Hepatocyte (in vitro differentiated cells): ENCODE data around the gene MICAL3. TPM values are rescaled to one million over a fixed set of nuclear protein-coding genes. Genes with fewer than 3 reads are reported as not detected.

ENCODE experiments used
- DNase-seq: peaks from one replicate; pipeline ENCODE4 v3.0.0-alpha.2; 2016; ENCODE audit warnings: low spot score
- H2AFZ ChIP-seq: fragments of 200-600 bp; sonication (generic); 2 replicates; pipeline ENCODE4 v1.6.0; 2016; ENCODE audit warnings: antibody characterized with exemption, mild to moderate bottlenecking
- H3K27ac ChIP-seq: fragments of 200-600 bp; sonication (generic); 2 replicates; pipeline ENCODE4 v1.5.1; 2016; ENCODE audit warnings: mild to moderate bottlenecking
- H3K27me3 ChIP-seq: fragments of 200-600 bp; sonication (generic); 2 replicates; pipeline ENCODE4 v1.6.1; 2016
- H3K36me3 ChIP-seq: fragments of 200-600 bp; sonication (generic); replicated peaks from 2 replicates; pipeline ENCODE4 v1.5.1; 2016; ENCODE audit warnings: low read depth; ENCODE audit not compliant: insufficient read depth
- H3K4me1 ChIP-seq: fragments of 200-600 bp; sonication (generic); 2 replicates; pipeline ENCODE4 v1.5.1; 2016; ENCODE audit warnings: mild to moderate bottlenecking, moderate library complexity; ENCODE audit not compliant: insufficient read depth
- H3K4me2 ChIP-seq: fragments of 200-600 bp; sonication (generic); 2 replicates; pipeline ENCODE4 v1.6.0; 2016
- H3K4me3 ChIP-seq: fragments of 200-600 bp; sonication (generic); 2 replicates; pipeline ENCODE4 v1.5.1; 2016; ENCODE audit warnings: mild to moderate bottlenecking
- H3K79me2 ChIP-seq: fragments of 200-600 bp; sonication (generic); 2 replicates; pipeline ENCODE4 v1.6.0; 2017; ENCODE audit warnings: mild to moderate bottlenecking
- H3K9me2 ChIP-seq: fragments of 200-600 bp; sonication (generic); replicated peaks from 2 replicates; pipeline ENCODE4 v1.6.0; 2017; ENCODE audit warnings: mild to moderate bottlenecking; ENCODE audit not compliant: insufficient read depth
- H3K9me3 ChIP-seq: fragments of 200-600 bp; sonication (generic); 2 replicates; pipeline ENCODE4 v1.5.1; 2016; ENCODE audit warnings: low read depth, mild to moderate bottlenecking
- H4K20me1 ChIP-seq: fragments of 200-600 bp; sonication (generic); 2 replicates; pipeline ENCODE4 v1.6.0; 2016; ENCODE audit warnings: mild to moderate bottlenecking; ENCODE audit not compliant: insufficient read depth, poor library complexity, severe bottlenecking
- CTCF ChIP-seq: fragments of 200-600 bp; sonication (generic); IDR thresholded peaks from 2 replicates; pipeline ENCODE4 v1.5.1; 2016; ENCODE audit warnings: antibody characterized with exemption, mild to moderate bottlenecking; ENCODE audit not compliant: poor library complexity
- EZH2 ChIP-seq: fragments of 200-600 bp; sonication (generic); IDR thresholded peaks from 2 replicates; pipeline ENCODE4 v1.6.1; 2016; ENCODE audit warnings: antibody characterized with exemption, mild to moderate bottlenecking, borderline replicate concordance
- EZH2phosphoT487 ChIP-seq: fragments of 200-600 bp; sonication (generic); IDR thresholded peaks from one replicate; pipeline ENCODE4 v1.6.1; 2018; ENCODE audit warnings: antibody characterized with exemption, mild to moderate bottlenecking, low read depth, moderate library complexity; ENCODE audit not compliant: unreplicated experiment, severe bottlenecking
- WGBS: methylation state at CpG from one replicate; pipeline ENCODE4 v1.1.6; 2016; ENCODE audit warnings: low lambda C conversion rate; ENCODE audit errors: missing lambda C conversion rate; 5-methylcytosine and 5-hydroxymethylcytosine counted together
- polyA plus RNA-seq: library from polyadenylated mRNA; unstranded; fragments of >200 nt; fragmentation: Nextera tagmentation; extraction: Ambion mirVana; gene quantifications from 2 replicates; pipeline ENCODE4 v1.2.1, GENCODE V29; 2016
- total RNA-seq: library from RNA; depleted of rRNA; stranded (reverse); fragments of >200 nt; gene quantifications from 2 replicates; pipeline ENCODE4 v1.2.3, GENCODE V29; 2014

The MICAL3 gene
- total and polyA plus RNA-seq, 2 experiments from 2014 or later, result 4.6 to 22.7 TPM

- Histone ChIP-seq H2AFZ (no peak overlapping the region), H3K9me3 (no peaks in the 10 kb centered on the region), H3K36me3 (no peaks in the 10 kb centered on the region), H3K27me3 (no peaks in the 10 kb centered on the region), H3K4me2 (no peak overlapping the region), H3K9me2 (no peaks in the 10 kb centered on the region), H3K4me1 (no peaks in the 10 kb centered on the region), H3K4me3 (no peak overlapping the region), H3K79me2 (peaks cover 75% of the 10 kb centered on the region), H4K20me1 (peaks cover 15% of the 10 kb centered on the region), H3K27ac (no peak overlapping the region)
- 95% methylated on average over 16 of the region's 18 CpGs for WGBS
- DNase-seq, result no peak
- TF ChIP-seq EZH2phosphoT487 (no peak), EZH2 (no peak), CTCF (no peak)
Measured at GRCh38 chr22:17930455-17931313, 93.7 kb downstream of the MICAL3 start.

- Histone ChIP-seq H2AFZ (no peak overlapping the region), H3K79me2 (peaks cover 80% of the 10 kb centered on the region), H3K4me3 (no peak overlapping the region), H3K9me2 (no peaks in the 10 kb centered on the region), H3K27ac (no peak overlapping the region), H3K9me3 (no peaks in the 10 kb centered on the region), H4K20me1 (peaks cover 15% of the 10 kb centered on the region), H3K4me2 (no peak overlapping the region), H3K36me3 (no peaks in the 10 kb centered on the region), H3K27me3 (no peaks in the 10 kb centered on the region), H3K4me1 (no peaks in the 10 kb centered on the region)
- WGBS, result 92% methylated on average over 7 of the region's 7 CpGs
- no peak for DNase-seq
- TF ChIP-seq CTCF (no peak), EZH2 (no peak), EZH2phosphoT487 (no peak)
Measured at GRCh38 chr22:17929909-17930308, 94.5 kb downstream of the MICAL3 start.

GRCh38 chr22:17928391-17928790, 96.0 kb downstream of the MICAL3 start:
- H2AFZ ChIP-seq, result no peak overlapping the region
- 94% methylated on average over 6 of the region's 7 CpGs for WGBS
- no peak overlapping the region for H3K4me3 ChIP-seq
- H3K36me3 ChIP-seq, result no peaks in the 10 kb centered on the region
- TF ChIP-seq EZH2phosphoT487, result no peak
- TF ChIP-seq CTCF, result no peak
- no peak for TF ChIP-seq EZH2
- no peaks in the 10 kb centered on the region for H3K9me2 ChIP-seq
- H3K27me3 ChIP-seq, result no peaks in the 10 kb centered on the region
- no peak overlapping the region for H3K4me2 ChIP-seq
- H3K79me2 ChIP-seq, result peaks cover 84% of the 10 kb centered on the region
- H3K4me1 ChIP-seq, result peaks cover under 1% of the 10 kb centered on the region
- H3K9me3 ChIP-seq, result no peaks in the 10 kb centered on the region
- peaks cover 15% of the 10 kb centered on the region for H4K20me1 ChIP-seq
- H3K27ac ChIP-seq, result no peak overlapping the region
- no peak for DNase-seq
